Measurements from ENCODE around the gene GSX2. TPM values are rescaled to one million over a fixed set of nuclear protein-coding genes. Genes with fewer than 3 reads are reported as not detected.

GSX2 gene
- total RNA-seq, 1 donor from 2014 or later: 0.35 TPM

- no peak for TF ChIP-seq CTCF (IDR thresholded peaks at IDR 0.05)
- H3K4me3 Mint-ChIP-seq (ENCODE audit: unreplicated experiment): peak overlapping the region; percentile 91
- H3K27ac Mint-ChIP-seq (ENCODE audit: unreplicated experiment): peak overlapping the region; percentile 97
- peaks cover 73% of the 10 kb centered on the region for H3K4me1 Mint-ChIP-seq (ENCODE audit: unreplicated experiment)
- no peaks in the 10 kb centered on the region for H3K9me3 Mint-ChIP-seq (ENCODE audit: unreplicated experiment)
- H3K27me3 Mint-ChIP-seq (ENCODE audit: unreplicated experiment): no peaks in the 10 kb centered on the region
- H3K36me3 Mint-ChIP-seq (ENCODE audit: unreplicated experiment): no peaks in the 10 kb centered on the region
- DNase-seq (ENCODE audit: extremely low spot score, unreplicated experiment): no peak
These were observed 37.6 kb upstream of the GSX2 start for GRCh38 chr4:54062392-54062791.

- Mint-ChIP-seq H3K36me3 (ENCODE audit: unreplicated experiment) (no peaks in the 10 kb centered on the region), H3K4me1 (ENCODE audit: unreplicated experiment) (peaks cover 67% of the 10 kb centered on the region), H3K27me3 (ENCODE audit: unreplicated experiment) (no peaks in the 10 kb centered on the region), H3K27ac (ENCODE audit: unreplicated experiment) (peak overlapping the region; percentile 97), H3K9me3 (ENCODE audit: unreplicated experiment) (no peaks in the 10 kb centered on the region), H3K4me3 (ENCODE audit: unreplicated experiment) (peak overlapping the region; percentile 91)
- no peak for TF ChIP-seq CTCF (IDR thresholded peaks at IDR 0.05)
- no peak for DNase-seq (ENCODE audit: extremely low spot score, unreplicated experiment)
These were observed 36.7 kb upstream of the GSX2 start for GRCh38 chr4:54063229-54063628.

DNA sequence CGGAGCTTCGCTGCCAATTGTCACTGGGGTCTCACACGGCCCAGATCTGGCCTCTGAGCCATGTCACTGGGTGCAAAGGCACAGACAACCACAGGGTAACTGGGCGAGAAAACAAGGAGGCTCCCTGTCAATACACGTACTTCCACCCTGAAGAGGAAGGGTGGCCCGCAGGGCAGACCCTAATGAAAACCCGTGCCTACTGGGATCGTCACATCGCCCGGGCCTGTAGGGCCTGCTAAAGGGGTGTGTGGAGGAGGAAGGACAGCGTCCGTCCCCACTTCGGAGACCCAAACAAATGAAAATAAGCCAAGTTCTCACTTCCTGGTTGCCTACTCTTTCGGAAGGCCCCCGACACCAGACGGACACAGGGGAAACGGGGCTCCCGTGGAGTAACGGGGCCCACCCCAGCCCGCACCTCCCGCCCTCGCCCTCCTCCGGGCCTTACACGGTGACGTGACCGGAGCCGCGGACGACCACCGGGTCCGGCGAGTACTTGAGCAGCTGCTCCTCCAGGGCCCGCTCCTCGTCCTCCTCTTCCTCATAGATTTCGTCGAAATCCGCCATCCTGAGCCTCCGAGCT lies 36.1 kb upstream of the GSX2 start:
- H3K36me3 Mint-ChIP-seq (ENCODE audit: unreplicated experiment): no peaks in the 10 kb centered on the region
- no peak for TF ChIP-seq CTCF (IDR thresholded peaks at IDR 0.05)
- no peaks in the 10 kb centered on the region for H3K9me3 Mint-ChIP-seq (ENCODE audit: unreplicated experiment)
- H3K4me1 Mint-ChIP-seq (ENCODE audit: unreplicated experiment): peaks cover 64% of the 10 kb centered on the region
- DNase-seq (ENCODE audit: extremely low spot score, unreplicated experiment): no peak
- H3K4me3 Mint-ChIP-seq (ENCODE audit: unreplicated experiment): peak overlapping the region; percentile 91
- no peaks in the 10 kb centered on the region for H3K27me3 Mint-ChIP-seq (ENCODE audit: unreplicated experiment)
- H3K27ac Mint-ChIP-seq (ENCODE audit: unreplicated experiment): peak overlapping the region; percentile 97

DNA sequence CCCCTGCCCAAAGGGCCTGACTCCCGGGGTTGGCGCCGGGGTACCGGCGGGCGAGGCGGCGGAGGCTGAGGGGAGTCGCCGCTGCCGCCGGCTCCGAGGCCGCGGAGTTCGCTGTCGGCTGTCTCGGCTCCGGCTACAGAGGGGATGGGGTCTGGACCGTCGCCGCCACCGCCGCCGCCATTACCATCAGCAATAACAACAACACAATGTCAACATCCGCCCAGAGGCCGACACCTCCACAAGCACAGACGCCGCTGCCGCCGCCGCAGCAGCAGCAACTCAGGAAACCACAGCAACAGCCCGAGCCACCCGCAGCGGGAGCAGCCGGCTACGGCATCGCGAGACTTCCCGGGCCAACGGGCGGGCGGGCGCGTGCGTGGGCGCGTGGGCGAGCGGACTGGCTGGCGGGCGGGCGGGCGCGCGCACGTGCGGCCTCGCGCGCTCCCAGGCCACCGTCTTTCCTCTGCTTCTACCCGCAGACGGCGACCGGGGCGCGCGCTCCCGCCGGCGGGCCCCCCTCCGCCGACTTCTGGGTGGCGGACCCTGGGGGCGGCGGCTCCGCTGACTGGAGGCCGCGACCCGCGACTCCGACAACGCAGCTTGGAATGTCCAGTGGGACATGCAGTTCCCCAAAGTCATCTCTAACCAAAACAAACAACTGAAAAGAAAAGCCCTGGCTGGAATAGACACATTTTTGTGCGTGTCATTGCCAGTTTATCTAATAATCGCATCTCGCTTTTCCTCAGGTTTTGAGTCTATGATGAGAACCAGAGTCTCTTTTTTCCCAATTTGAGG lies 35.4 kb upstream of the GSX2 start, which contains the start of gene CHIC2:
Gene CHIC2, minus strand, starts transcription at position 289 of the 795 bp plus-strand sequence. CDS start 305 bp downstream, outside the sequence.
- DNase-seq (ENCODE audit: extremely low spot score, unreplicated experiment): peak; percentile 98
- Mint-ChIP-seq H3K9me3 (ENCODE audit: unreplicated experiment) (no peaks in the 10 kb centered on the region), H3K4me3 (ENCODE audit: unreplicated experiment) (peak within 1 kb of the TSS; percentile 91), H3K27ac (ENCODE audit: unreplicated experiment) (peak within 1 kb of the TSS; percentile 97), H3K36me3 (ENCODE audit: unreplicated experiment) (no peaks in the 10 kb centered on the region), H3K4me1 (ENCODE audit: unreplicated experiment) (peaks cover 58% of the 10 kb centered on the region), H3K27me3 (ENCODE audit: unreplicated experiment) (no peaks in the 10 kb centered on the region)
- TF ChIP-seq CTCF (IDR thresholded peaks at IDR 0.05): no peak
